GM18505 (cell line): ENCODE data around the gene SP5.
"Not testable (repeated sequence)": the region's sequence is repeated elsewhere in the genome, so short reads cannot be mapped to it uniquely, and the experiment has no call there.

Experiments
- ATAC-seq: cut with Tn5 transposase; IDR thresholded peaks from one replicate; pipeline ENCODE4 v1.9.1; 2021; ENCODE audit not compliant: unreplicated experiment
- POLR2A ChIP-seq: IDR thresholded peaks from 4 replicates; pipeline ENCODE4 v1.6.1; 2011; ENCODE audit warnings: borderline replicate concordance; ENCODE audit not compliant: insufficient read depth, insufficient read length; ENCODE audit errors: extremely low read depth

The SP5 gene

DNA sequence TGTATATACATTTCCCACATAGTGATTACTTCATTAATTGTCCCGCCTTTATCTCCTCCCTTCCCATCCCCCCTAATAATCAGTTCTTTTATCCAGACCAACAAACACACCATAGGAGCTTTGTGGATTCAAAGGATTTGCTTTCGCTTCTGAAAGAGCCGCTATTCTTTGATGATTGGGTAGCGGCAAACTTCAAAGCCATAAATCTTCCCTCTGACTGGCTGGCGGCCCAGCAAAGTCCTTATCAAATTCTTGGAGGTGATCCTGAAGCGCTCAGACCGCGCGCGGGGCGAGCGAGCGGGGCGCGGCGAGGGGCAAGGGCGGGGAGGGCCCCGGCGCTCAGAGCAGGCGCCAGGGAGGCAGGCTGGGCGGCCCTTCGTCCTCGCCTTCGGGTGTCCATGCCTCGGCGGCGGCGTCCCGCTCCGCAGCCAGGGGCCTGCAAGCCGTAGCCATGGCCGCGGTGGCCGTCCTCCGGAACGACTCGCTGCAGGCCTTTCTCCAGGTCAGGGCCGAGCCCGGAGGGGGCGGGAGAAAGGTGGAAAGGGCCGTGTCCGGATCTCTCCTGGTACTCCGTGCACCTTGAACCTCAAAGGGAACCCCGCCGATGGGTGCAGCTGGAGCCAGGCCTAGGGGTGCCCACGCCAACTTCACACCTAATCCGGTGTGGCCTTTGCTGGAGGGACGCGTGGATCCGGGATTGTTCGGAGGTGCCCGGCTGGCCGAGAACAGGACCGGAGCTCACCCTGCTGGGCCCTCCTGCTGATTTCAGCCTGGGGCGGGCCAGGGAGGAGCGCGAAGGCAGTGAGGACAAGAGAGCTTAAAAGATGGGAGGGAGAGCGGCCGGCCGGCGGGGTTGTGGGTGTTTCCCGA lies at the start of gene SP5:
Gene SP5, plus strand, starts transcription at position 276 of the 870 bp plus-strand sequence. Its CDS starts 176 bp downstream, at position 452.
- TF ChIP-seq POLR2A: no peak
- ATAC-seq: no peak

DNA sequence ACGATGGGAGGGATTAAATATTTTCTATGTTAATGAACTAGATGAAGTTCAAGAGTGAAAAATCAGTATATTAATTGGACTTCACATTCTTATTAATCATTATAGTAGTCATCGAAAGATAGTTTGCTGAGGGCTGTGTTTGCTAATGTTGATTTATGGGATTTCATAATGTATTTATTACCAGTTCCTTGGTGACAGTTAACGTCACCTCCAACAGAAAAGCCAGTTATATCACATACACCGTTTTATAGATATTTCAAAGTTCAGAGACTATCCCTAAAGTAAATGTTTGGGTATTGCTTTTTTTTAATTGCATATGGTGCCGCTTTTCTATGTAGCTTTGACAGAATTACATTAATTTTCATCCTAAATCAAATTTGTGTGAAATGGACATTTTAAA lies 49.4 kb upstream of the SP5 start:
- ATAC-seq: no peak
- TF ChIP-seq POLR2A: no peak

DNA sequence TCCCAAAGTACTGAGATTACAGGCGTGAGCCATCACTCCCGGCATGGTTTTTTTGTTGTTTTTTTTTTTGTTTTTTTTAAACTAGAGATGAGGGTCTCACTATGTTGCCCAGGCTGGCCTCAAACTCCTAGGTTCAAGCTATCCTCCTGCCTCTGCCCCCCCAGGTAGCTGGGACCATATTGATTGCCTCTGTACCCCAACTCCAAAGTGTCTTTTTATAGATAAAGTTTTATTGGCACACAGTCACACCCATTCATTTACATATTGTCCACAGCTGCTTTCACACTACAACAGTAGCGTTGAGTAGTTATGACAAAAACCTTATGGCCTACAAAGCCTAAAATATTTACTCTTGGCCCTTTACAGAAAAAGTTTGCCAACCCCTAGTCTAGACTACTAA lies 45.2 kb upstream of the SP5 start:
- ATAC-seq: no peak
- no peak for TF ChIP-seq POLR2A

DNA sequence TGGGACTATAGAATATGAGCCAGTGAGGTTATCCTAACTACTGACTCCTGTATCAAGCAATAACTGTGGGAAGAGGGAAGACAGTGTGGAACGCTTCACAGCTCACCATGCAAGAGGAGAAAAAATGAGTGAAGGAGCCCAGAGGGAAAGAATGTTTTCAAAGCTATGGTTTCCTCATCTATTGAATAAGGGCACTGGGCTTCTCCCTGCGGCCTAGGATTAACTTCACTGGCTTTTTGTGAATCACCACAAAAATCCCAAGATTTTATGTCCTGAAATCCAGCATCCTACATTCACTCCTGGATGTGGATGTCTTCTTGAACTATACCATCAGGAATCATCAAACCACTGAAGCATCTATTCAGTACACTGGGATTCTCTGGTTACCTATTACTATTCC lies 44.5 kb upstream of the SP5 start:
- no peak for ATAC-seq
- no peak for TF ChIP-seq POLR2A

DNA sequence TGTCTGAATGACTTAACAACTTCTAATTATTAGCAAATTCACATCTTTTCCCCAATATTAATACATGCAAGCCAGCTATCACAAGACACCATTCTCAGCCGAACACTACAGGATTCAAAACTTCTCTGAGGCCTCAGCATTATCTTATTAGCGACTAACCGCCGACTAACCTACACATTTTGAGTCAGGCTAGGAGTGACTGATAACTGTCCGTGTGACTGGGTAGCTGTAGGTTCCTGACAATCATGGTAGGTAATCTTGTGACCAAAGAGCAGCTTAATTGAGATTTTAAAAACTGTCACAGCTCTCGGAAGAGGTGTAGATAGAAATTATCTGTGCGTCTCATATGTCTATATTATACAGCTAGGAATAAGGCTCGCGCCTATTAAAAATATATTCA lies 44.1 kb upstream of the SP5 start:
- ATAC-seq: no peak
- TF ChIP-seq POLR2A: no peak

DNA sequence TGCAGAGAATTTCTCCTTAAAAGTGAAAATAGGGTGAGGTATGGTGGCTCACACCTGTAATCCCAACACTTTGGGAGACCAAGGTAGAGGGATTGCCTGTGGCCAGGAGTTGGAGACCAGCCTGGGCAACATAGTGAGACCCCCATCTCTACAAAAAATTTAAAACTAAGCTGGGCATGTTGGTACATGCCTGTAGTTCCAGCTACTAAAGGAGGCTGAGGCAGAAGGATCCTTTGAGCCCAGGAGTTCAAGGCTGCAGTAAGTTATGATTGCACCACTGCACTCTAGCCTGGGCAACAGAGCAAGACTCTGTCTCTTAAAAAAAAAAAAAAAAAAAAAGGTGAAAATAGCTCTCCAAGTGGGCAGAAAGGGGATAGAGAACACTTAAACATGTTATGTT lies 40.9 kb upstream of the SP5 start:
- not testable (repeated sequence) for ATAC-seq

DNA sequence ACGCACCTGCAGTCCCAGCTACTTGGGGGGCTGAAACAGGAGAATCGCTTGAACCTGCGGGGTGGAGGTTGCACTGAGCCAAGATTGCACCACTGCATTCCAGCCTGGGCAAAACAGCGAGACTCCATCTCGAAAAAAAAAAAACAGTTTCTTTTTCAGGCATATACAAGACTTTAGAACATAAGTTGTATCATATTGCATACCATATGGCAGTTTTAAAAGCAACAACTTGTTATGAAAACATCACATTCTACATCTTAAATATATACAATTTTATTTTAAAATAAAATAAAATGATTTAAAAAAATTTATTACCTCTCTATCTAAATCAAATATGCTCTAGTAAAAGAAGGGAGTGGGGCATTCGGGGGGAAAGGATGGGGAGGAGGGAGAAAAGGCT lies 39.4 kb upstream of the SP5 start:
- no peak for TF ChIP-seq POLR2A
- no peak for ATAC-seq

DNA sequence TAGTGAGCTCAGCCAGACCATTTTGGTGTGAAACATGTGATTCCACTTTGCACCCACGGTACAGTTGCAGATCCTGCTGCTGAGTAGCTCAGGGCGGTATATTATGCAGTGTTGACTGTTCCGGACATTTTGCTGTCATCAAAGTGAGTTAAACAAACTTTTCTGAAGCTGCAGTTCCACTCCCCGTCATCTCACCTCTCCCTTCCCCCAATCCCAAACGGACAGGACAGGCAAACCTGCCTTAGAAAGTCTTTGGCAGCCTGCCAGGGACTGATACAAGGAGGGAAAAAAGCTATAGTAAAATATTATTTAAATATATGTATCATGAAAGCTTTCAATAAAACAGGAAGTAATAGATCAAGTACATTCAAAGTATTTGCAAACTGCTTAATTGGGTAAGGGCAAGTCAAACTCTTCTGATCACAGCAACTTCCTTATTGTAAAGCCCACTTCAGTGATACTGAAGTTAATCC lies 35.5 kb upstream of the SP5 start:
- TF ChIP-seq POLR2A: no peak
- no peak for ATAC-seq

DNA sequence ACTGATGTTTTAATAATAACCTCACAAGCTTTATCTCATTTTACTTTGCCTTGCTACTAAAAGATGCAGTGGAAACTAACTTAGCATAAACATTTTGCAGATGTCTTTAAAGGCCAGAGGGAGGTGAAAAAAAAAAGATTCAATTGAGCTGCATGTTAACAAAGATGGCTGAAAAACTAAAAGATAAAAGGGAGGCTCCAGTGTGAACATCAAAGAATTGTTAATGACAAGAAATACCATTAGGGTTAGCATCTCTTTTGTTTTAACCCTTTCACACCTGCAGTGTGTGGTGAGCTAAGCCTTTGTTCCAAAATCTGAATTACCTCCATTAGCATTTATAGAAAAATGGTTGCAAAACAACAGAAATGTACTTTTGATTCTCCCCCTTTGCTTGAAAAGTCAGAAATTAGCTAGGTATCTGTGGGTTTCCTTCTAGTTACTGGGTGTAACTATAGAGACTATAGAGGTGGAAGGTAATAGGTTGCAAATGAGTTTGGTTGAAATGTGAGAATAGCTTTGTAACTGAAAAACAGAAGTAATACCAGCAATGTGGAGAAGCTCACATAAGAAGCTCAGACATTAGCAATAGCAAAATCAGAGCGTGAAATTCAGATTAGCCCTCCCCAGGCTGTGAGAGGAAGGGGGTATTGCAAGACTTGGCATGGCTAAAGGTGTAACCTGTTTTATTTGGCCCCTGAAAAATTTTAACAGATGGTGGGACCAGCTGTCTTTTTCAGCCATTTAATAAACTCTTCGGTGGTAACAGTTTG lies 34.8 kb upstream of the SP5 start:
- TF ChIP-seq POLR2A: no peak
- peak; percentile 53 for ATAC-seq

DNA sequence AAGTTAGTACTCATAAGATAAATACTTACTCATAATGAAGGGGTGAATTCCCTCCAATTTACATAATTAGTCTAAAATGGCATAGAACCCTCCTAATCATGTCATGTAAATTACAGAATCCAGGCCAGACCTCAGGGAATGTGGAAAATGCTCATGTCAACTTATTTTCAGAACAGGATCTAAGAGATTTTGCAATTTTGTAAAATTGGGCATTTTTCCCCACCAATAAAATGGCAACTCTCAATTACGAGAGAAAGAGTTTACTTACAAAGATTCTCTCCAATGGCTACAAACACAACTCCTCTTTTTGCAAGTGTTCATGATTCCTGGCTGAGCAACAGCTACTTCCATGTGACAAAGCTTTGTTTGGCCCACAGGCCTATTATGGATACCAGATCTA lies 33.8 kb upstream of the SP5 start:
- ATAC-seq: no peak
- no peak for TF ChIP-seq POLR2A

DNA sequence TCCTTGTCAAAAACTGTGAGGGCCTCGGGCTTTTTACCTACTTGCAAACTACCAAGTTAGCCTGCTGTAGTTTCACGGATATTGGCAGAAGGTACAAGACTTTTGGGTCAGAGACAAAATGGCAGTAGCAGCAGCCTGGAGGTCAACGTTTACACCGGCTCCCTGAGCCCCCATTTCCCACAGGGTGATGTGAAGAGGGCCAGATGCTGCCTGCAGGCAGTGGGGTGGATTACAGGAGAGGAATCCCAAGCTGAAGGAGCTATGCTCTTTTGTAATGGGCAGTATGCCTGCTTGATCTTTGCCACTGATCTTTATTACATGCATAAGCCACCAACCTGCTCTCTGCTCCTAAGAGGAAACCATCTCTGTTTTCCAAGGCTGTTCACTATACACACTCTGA lies 29.5 kb upstream of the SP5 start:
- TF ChIP-seq POLR2A: no peak
- ATAC-seq: no peak

DNA sequence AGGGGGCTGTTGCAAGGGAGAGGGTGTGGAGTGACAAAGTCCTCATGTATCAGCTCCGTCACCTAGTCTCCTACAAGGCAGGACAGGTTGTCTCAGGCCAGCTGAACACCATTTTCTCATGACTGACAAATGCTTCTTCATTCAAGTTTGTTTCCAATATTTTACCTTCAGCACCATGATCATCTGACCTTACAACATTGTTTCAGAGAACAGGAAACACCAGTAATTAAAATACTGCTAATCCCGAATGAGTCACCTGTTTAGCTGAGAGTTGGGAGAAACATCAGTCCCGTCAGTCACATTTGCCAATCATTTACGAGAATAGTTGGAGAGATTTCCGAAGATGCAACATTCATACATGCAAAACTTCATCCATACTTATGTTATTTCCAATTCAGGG lies 25.7 kb upstream of the SP5 start:
- TF ChIP-seq POLR2A: no peak
- no peak for ATAC-seq

DNA sequence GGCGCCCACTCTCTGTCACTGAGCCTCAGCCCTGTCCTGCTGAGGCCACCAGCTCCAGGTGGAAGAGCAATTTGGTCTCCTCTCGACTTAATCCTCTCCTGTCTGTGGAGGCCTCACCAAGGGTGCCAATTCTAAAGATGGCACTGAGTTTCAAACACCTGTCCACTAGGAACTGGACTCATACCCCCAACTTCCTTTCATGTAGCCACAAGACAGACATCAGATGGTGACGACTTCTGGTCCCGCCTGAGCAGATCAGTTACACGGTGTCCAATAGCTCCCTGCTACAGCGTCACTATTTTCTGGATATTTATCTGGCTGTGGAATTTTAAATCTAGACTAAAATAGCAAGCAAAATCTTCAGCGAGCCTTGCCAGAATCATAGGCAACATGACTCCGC lies 24.5 kb upstream of the SP5 start:
- TF ChIP-seq POLR2A: no peak
- no peak for ATAC-seq

DNA sequence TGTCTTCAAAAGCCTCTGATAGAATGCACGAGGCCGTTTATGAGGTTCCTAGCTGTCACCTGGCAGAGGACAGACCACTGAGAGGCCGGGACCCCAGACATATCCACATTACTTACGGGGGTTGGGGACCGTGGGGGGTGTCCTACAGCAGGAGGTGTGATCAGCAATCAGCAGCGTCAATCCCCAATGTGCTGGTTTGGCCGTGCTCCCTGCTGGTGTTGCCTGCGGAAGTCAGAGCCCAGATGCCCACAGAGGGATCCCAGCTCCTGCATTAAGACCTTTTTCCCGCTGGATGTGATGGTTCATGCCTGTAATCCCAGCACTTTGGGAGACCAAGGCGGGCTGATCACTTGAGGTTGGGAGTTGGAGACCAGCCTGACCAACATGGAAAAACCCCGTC lies 20.8 kb upstream of the SP5 start:
- ATAC-seq: no peak
- TF ChIP-seq POLR2A: no peak

DNA sequence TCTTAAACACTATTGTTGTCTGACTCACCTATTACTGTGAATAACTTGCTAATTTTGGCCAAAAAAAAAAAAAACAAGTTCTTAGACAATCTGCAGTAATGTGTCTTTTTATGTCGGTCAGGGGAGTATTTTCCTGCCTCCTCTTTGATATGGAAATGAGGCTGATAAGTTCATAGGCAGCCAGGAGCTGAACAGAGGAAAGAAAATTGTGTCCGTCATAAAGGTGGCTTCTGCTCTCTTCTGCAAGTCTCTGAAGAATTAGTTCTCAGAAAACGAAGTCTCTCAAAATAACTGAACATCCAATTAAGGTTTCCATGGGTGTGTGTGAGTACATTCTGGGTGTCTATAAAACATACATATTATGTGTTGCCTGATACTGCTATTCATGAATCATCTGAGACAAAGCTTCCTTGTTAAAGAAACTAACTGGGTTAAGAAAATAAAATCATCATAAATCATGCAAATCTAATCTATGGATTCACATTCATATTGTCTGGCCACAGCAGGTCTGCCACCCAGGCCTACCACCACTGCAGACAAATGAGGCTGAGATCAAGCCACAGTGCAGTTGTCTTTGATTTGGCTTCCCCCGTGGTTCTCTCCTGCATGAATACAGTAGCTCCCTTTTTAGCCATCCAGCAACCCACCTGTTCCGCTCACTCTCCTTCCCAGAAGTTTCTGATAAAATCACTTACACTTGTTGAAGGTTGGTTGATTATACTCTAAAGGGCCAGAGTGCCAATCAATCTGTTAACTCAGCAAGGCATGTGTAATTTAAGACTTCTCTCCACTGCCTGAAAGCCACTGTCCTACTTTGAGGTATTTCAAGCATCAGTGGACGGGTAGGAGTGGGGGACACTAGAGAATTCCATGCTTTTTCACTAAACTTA lies 19.4 kb upstream of the SP5 start:
- ATAC-seq: no peak
- no peak for TF ChIP-seq POLR2A
